Peyer's patch (tissue), 4 donors: ENCODE results near the gene PATZ1.

ENCODE experiments used
- CTCF ChIP-seq, 6 experiments: fragments of 450-650 bp in 4 of 6; fragments of 200-600 bp in 2 of 6; sonication (generic) in 1 of 6; IDR thresholded peaks; one replicate each; pipeline ENCODE4 v1.5.1; 2017 to 2019; ENCODE audit warnings: antibody characterized with exemption in 6 of 6, mild to moderate bottlenecking in 3 of 6, moderate library complexity in 1 of 6
- POLR2A ChIP-seq, 2 donors: fragments of 450-650 bp; IDR thresholded peaks; one replicate each; pipeline ENCODE4 v1.5.1; 2017; ENCODE audit warnings: antibody characterized with exemption in 2 of 2, mild to moderate bottlenecking in 2 of 2, moderate library complexity in 2 of 2

- TF ChIP-seq POLR2A (IDR thresholded peaks at IDR 0.05) (peak in 1 of 2 donors; percentile 25), CTCF (IDR thresholded peaks at IDR 0.05) (no peak)
These were observed 1.3 kb upstream of the PATZ1 start for GRCh38 chr22:31347251-31348008.
